Panc1 (cell line): Measurements from ENCODE around the gene DCP2.

Experiments used
- POLR2AphosphoS5 ChIP-seq: IDR thresholded peaks from 2 replicates; pipeline ENCODE4 v1.6.1; 2012; ENCODE audit warnings: mild to moderate bottlenecking, low read depth, low read length, moderate library complexity
- REST ChIP-seq, 2 experiments: IDR thresholded peaks; 2 replicates each; pipeline ENCODE4 v1.6.1; 2011 to 2012; ENCODE audit warnings: low read depth in 2 of 2, control low read depth in 1 of 2, low read length in 1 of 2, mild to moderate bottlenecking in 1 of 2, moderate library complexity in 1 of 2; ENCODE audit not compliant: insufficient read depth in 1 of 2

GRCh38 chr5:112995764-112996618 lies 19.4 kb downstream of the DCP2 start:
- TF ChIP-seq POLR2AphosphoS5 (no peak), REST (IDR thresholded peaks at IDR 0.05; ENCODE audit: insufficient read depth in 1 of 2, low read depth in 2 of 2, low read length in 1 of 2) (no peak)
